GM18520 (cell line): Measurements from ENCODE around the gene LMBRD2.
A peak's percentile ranks its signal among the peaks of the same experiment; 100 is the strongest.

Experiments
- ATAC-seq: cut with Tn5 transposase; IDR thresholded peaks from one replicate; pipeline ENCODE4 v1.9.1; 2021; ENCODE audit not compliant: unreplicated experiment

LMBRD2 gene

GRCh38 chr5:36125868-36126267 is 25.8 kb downstream of the LMBRD2 start:
- no peak for ATAC-seq

GRCh38 chr5:36111238-36111637 is 40.4 kb downstream of the LMBRD2 start:
- ATAC-seq, result no peak

- ATAC-seq, result no peak
Observed at GRCh38 chr5:36108758-36109460, 42.8 kb downstream of the LMBRD2 start.

GRCh38 chr5:36105819-36106218 is 45.9 kb downstream of the LMBRD2 start:
- ATAC-seq, result no peak

GRCh38 chr5:36099748-36100147 is 51.9 kb downstream of the LMBRD2 start:
- ATAC-seq, result no peak

- no peak for ATAC-seq
Observed at GRCh38 chr5:36096486-36096885, 55.2 kb downstream of the LMBRD2 start.

GRCh38 chr5:36089989-36090388 is 61.7 kb downstream of the LMBRD2 start:
- ATAC-seq, result peak; percentile 71

GRCh38 chr5:36079200-36079781 is 72.4 kb downstream of the LMBRD2 start:
- peak; percentile 90 for ATAC-seq

- ATAC-seq, result no peak
Observed at GRCh38 chr5:36078430-36078829, 73.3 kb downstream of the LMBRD2 start.

- ATAC-seq, result peak; percentile 56
Observed at GRCh38 chr5:36073595-36074216, 78.0 kb downstream of the LMBRD2 start.

- ATAC-seq, result no peak
Observed at GRCh38 chr5:36070687-36071571, 80.8 kb downstream of the LMBRD2 start.

- ATAC-seq, result no peak
Observed at GRCh38 chr5:36068751-36069281, 82.9 kb downstream of the LMBRD2 start.

GRCh38 chr5:36066540-36067210 is 85.0 kb downstream of the LMBRD2 start, which contains the start of gene UGT3A2:
TSS of gene UGT3A2 (minus strand) at chr5:36066882. CDS start at chr5:36066789, 93 bp downstream.
- ATAC-seq, result no peak

- no peak for ATAC-seq
Observed at GRCh38 chr5:36066001-36066539, 85.6 kb downstream of the LMBRD2 start.

- ATAC-seq, result peak; percentile 65
Observed at GRCh38 chr5:36060420-36060887, 91.2 kb downstream of the LMBRD2 start.

GRCh38 chr5:36059571-36060419 is 91.9 kb downstream of the LMBRD2 start:
- ATAC-seq, result no peak

GRCh38 chr5:36058776-36059175 is 92.9 kb downstream of the LMBRD2 start:
- ATAC-seq, result no peak

GRCh38 chr5:36057386-36057785 is 94.3 kb downstream of the LMBRD2 start:
- ATAC-seq, result no peak

- no peak for ATAC-seq
Observed at GRCh38 chr5:36056422-36056821, 95.3 kb downstream of the LMBRD2 start.
